Tongue (tissue), 2 donors: ENCODE results near the gene GALNT17. TPM values are rescaled to one million over a fixed set of nuclear protein-coding genes. Genes with fewer than 3 reads are reported as not detected.
"Not testable (repeated sequence)": the region's sequence is repeated elsewhere in the genome, so short reads cannot be mapped to it uniquely, and the experiment has no call there.

Source experiments
- DNase-seq: peaks from one replicate; pipeline ENCODE4 v3.0.0-alpha.2; 2015
- total RNA-seq: library from RNA; depleted of rRNA; stranded (reverse); fragments of >200 nt; gene quantifications from one replicate; pipeline ENCODE4 v1.2.3, GENCODE V29; 2014

The GALNT17 gene
- total RNA-seq, 1 donor from 2014 or later, result 38.0 TPM

DNA sequence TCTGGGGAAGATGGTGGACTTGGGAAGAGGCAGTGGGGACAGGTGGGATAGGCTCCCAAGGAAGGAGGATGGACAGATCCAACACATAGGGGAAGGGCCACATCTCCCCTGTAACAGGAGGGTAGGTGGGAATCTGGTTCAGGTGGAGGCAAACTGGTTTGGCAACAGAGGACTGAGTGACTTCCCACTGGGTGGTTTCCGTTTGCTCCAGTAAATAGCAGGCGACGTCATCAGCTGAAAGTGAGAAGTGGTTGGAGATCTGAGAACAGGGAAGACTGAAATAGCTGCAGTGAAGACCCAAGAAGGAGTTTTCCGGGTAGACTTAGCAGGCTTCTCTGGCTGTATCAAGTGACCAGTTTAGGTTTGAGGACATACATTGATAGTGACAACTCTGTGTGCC, 504.4 kb downstream of the GALNT17 start:
- peak; percentile 66 for DNase-seq

DNA sequence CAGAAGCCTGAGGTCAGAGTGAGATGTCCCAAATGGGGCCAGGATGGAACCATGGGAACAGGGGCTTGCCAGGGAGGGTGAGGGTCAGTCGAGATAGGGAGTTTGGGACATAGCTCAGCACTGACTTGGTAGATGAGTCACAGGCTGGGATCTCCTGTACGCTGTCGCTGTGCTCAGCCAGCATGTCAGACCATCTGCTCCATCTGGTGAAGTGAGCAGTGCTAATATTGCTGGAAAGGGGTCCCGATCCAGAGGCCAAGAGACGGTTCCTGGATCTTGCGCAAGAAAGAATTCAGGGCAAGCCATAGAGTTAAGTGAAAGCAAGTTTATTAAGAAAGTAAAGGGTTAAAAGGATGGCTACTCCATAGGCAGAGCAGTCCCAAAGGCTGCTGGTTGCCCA, 505.6 kb downstream of the GALNT17 start:
- no peak for DNase-seq

DNA sequence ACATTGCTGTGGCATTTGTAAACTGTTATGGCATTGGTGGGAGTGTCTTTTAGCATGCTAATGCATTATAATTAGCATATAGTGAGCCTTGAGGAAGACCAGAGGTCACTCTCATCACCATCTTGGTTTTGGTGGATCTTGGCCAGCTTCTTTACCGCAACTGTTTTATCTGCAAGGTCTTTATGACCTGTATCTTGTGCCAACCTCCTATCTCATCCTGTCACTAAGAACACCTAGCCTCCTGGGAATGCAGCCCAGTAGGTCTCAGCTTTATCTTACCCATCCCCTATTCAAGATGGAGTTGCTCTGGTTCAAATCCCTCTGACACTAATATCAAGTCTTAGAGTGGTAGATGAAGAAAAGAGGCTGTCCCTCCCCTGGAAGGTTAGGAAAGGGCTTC, 506.2 kb downstream of the GALNT17 start:
- no peak for DNase-seq

DNA sequence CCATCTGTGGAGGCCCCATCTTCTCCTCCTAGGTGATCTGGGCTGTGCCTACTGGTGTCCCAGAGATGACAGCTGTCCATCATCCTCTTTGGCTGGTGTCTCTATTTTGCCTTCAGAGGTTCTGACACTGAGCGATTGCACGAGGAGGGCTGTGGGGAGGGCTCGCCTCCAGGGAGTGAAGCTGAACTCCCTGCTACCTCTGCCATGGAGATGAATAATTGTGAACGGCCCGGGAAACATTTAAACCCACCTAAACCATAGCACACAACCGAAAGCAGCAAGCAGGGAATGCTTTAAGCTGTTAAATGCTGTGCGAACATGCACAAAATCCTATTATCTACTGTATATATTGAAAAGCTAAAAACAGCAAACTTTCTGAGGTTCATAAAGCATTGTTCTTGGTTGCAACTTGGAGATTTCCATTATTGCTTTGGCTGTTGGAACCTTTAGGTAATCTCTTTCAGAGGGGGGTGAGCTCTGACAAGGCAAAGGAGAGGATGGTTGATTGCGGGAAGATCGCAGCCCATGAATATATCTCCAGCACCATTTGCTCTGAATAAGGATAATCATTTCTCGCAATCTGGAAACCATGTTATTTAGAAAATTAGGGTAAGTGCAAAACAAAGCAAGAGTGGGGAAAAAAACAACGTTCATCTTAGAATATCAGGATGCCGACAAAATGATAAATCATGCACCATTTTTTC, 507.6 kb downstream of the GALNT17 start:
- no peak for DNase-seq

DNA sequence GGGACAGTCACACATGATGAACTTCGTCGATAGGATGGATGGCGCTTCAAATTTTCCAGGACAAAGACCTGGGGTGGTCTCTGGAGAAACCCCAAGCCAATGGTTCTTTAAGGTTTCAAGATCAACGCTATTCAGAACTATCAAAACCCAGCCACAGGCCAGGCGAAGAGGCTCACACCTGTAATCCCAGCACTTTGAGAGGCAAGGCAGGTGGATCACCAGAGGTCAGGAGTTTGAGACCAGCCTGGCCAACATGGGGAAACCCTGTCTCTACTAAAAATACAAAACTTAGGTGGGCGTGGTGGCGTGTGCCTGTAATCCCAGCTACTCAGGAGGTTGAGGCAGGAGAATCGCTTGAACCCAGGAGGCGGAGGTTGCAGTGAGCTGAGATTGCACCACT, 511.1 kb downstream of the GALNT17 start:
- DNase-seq, result not testable (repeated sequence)

DNA sequence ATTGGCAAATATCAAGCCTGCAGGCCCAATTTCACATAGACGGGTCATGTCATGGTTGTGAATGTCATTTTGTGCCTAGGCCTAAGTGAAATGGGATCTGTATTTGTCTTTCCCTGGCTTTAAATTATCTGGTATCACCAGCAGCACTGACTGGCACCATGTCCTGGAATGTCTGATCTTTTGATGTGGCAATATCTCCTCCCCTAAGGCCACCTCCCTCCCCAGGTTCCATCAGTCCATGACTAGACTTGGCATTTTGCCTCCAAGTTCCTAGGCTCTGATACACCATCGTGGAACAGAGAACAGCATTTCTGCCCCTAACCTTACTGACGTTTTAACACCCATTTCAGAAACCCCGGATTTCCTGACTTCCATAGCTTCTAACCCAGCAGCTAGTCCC, 513.9 kb downstream of the GALNT17 start:
- DNase-seq, result no peak

DNA sequence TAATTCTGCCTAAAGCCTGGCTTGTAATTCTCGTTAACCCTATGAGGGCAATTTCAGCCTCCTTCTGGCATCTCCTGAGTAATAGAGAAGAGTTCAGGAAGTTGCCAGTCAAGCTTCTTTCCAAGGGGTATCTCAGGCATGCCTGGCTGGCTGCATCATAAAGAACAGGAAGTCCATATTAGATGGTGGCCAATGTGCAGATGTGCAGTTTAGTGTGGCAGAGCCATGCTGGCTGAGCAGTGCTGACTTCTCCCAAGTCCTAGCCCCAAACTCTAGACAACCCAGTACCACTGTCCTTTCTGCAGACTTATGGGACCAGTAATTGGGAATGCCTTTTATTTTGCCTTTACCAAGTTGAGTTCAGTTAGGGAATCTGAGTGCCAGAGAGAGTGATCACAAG, 517.9 kb downstream of the GALNT17 start:
- DNase-seq, result no peak

DNA sequence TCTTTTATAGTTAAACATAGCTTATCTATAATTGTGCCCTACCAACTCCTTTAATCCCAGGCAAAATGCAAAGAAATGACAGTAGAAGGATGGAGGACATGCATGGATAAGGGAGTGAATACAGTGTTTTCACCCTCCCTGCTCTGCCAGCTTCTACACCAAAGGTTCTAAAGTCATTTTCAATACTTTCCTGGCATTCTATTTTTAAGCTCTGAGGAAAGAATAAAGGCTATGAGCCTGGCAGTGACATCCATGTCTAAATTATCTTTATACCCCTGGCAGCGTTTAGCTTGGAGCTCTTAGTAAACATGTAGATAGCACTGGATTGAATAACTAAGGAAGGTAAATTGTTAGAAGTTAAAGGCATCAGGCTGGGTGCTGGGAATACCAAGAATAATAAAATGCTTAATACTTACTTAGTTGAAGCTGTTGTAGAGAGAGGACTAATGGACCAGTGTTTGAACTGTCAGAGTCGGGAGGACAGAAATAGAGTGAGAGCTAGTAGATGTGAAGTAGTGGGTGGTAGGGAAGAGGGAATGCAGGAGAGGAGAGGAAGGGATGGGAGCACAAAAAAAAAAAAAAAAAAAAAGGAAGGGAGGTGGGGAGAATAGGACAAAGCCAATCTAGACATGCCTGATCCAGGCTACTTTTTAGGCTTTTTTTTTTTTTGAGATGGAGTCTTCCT, 518.9 kb downstream of the GALNT17 start:
- no peak for DNase-seq

DNA sequence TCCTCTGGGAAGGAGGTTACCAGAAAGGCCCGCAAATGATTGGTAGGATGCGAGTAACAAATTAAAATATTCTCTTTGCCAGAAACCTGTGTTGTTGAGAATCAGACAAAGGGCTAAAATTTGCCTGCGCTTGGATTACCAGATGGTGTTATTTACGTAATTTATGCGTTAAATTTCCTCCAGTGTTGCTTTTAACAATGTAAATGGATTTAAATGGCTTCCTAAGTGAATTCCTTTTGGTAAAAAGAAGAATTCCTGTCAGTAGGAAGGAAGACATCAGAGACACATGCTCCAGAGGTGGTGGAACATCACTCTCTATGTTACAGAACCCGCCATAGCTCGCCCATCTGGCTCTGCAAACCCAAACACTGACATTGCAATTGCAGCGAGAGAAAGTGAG, 520.6 kb downstream of the GALNT17 start:
- no peak for DNase-seq

DNA sequence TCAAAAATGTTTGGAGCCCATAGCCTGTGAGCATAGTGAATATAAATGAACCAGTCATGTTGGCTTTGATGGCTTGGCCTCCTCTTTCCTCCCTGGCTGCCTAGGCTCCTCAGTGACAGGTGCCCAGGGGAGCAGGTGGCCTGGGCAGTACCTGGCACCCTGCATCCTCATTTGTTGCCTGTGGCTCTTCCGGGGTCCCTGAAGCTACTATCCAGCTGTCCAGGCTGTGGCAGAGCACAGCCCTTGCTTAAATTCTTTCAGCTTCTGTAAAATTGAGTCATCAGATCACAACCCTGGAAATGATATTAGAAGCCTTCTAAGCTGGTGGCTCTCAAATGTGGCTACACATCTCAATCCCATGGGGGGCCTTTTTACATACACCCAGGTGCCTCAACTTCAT, 525.4 kb downstream of the GALNT17 start:
- DNase-seq, result no peak

DNA sequence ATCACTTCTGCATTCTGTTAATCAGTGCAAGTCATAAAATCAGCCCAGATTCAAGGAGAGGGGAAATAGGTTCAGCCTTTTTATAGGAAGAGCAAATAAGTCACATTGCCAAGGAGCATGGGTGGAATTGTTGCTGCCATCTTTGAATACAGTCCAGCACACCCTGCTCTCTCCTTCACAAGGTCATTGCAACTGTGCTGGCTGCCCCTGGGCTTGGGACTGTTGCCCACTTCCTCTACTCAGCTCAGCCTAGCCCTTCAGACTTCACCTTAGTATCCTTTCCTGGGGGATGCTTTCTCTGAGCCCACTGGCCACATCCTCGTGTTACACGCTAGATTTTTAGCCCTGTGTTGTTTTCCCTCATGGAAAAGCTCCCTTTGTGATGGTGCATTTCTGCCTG, 527.7 kb downstream of the GALNT17 start:
- no peak for DNase-seq

DNA sequence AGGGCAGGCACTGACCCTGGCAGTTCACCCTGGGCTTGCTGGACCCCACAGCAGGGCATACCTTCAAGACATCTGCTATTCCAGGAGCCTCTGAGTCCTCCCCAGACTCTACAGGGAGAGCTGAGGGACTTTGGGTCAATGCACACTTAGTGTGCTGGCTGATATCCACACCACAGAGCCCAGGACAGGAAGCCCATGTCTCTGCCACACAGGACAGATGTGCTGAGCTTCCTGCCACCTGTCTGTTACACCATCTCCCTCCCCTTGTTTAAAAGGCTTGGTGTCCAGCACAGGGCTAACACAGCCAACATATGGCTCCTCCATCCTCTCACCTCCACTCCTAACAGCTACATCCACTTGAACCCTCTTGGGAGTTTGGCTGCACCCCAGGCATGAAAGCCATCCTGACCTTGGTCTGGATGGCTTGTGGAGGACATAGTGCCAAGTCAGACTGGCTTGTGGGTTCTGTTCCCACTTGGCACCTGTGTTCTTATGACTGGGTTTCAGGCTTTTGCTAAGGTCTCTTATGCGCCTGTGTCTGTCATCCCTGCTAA, 529.8 kb downstream of the GALNT17 start:
- no peak for DNase-seq

DNA sequence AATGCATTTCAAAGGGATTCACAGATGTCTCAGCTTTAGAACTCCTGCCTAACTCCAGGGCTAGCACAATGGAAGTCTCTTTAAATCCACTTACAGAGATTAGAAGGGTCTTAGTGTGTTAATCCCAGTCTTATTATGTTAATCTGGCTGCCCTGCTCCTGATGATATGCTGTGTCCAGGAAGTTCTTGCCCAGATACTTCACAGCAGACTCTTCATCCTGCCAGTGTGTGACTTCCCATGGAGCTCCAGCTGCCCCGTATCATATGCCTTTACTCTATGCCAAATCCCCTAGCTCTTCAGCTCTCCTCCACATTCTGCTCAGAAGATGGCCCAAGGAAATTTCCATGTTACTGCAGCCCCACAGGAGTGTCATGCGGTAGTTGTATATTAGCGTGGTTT, 533.8 kb downstream of the GALNT17 start:
- peak; percentile 25 for DNase-seq

DNA sequence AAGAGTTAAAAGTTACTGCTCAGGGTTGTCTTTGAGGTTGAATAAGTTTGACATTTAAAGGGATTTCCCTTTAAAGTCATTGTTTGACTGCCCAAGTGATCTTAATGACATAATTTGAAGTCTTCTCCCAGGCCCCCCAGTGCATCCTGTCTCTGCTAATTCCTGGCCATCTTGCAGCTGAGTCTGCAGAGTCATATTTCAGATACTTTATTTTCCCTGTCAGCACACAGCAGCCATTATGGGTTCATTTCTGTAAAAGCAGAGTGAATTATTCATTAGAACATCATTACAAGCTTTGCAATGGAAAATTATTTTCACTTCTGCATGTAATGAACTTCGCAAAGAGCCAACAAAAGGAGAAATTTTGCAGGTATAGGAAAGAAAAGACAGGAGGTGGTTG, 536.6 kb downstream of the GALNT17 start:
- no peak for DNase-seq

DNA sequence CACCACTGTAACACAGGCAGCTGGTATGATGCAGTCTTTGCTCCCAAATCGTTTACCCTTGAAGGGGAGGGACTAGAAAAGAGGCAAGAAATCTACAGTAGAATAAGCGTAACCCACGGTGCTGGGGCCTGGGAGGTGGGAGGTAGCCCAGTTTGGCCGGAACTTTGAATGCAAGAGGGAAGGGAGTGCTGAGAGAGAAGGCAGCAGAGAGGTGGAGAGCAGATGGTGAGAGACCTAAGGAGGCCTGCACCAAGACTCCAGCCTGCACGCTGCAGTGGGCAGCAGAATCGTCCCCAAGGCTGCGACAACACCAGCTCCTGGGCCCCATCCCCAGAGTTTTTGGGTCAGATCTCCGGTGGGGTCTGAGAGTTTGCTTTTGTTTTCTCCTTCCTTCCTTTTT, 547.5 kb downstream of the GALNT17 start:
- no peak for DNase-seq

DNA sequence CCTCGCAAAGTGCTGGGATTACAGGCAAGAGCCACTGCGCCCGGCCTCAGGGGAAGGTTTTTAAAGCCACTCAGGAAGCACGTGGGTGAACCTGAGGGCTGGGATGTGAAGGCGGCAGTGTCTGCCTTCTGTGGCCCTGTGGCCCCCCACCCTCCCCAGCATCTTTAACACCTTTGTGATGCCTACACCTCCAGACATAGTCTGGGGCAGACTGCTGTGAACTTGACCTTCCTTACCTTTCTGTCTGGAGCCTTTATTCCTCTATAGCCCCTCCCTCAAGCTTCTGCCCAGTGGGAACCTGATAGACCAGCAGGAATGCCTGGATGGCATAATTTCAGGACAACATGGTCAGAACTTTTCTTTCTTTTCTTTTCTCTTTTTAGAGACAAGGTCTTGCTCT, 550.2 kb downstream of the GALNT17 start:
- no peak for DNase-seq

DNA sequence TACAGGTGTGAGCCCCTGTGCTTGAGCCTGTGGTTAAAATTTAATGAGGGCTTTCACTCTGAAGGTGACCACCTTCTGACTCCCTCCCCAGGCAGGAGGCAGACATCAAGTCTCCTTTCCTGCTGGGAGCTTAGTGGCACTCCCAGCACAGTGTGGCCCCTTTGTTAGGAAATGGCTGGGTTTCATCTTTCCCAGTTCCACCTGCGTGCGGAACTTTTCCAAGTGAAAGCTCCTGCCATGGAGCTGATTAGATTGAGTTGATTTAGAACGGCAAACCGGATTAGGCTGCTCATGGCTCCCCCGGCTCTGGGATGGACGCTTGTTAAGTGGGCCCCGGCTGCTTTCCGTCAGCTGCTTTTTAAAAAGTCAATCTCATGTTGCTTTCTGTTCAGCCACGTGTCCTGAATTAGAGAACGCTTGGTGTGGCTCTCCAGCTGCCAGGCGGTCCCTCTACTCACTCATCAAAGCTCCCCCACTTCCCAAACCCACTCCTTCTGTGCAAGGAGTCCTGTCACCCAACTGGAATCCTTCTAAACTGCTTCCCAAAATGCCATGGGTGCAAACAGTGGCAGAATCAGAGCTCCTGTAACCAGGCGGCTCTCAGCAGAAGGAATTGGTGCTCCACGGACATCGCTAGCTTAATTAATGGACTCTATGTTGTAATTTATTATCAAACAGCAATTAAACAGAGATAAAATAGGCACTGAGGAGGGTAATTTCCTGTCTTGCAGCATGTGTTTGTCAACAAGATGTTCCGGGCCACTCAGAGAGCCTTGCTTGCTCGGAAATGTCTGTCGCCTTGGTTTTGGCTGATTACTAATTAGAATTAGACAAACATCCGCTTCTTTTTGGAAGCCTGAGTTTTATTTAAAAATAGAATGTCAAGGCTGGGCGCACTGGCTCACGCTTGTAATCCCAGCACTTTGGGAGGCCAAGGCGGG, 551.2 kb downstream of the GALNT17 start:
- DNase-seq, result peak; percentile 89

DNA sequence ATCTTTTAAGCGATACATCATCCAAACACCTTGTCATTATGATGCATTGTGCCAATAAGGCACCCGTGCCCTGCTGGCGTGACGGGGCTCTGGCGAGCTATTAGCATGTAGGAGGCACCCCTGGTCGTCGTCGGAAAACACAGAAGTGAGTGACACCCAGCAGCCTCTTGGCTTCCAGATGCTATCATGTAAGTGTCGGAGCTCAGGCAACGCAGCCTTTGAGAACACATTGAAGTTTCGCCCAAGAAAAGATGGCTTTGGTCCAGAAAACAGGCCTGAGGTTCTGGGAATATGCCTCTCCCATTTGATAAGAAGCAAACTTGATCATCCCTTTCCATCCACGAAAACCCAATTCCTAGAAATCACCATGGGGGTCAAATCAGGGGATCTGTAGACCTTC, 555.3 kb downstream of the GALNT17 start:
- no peak for DNase-seq

DNA sequence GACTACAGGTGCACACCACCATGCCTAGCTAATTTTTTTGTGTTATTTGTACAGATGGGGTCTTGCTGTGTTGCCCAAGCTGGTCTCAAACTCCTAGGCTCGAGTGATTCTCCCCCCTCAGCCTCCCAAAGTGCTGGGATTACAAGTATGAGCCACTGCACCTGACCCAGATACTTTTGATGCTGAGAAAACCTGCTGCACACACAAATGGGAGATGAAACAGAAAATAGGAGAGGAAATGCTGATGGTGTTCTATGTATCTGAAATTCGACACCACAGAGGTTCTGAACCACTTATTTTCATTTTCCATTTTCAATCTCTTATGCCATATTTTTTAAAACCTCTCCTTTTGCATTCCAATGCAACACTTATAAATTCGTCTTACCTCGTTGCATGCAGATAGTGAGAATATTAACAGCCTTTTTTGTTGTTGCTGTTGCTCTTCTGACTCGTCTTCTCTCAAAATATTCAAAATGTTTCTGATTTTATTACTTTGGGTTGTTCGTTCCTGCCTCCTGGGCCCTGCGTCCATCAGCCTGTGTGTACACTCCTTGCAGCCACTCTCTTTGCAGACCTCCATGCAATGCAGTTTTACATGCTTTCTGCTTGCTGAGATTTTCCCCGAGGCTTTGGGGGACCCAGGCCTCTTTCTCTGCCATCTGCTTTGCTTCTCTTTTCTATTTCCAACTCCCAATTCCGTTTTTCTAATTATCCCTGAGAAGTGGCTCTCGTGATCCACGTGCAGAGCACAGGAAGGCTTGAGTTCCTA, 556.1 kb downstream of the GALNT17 start:
- DNase-seq, result no peak

DNA sequence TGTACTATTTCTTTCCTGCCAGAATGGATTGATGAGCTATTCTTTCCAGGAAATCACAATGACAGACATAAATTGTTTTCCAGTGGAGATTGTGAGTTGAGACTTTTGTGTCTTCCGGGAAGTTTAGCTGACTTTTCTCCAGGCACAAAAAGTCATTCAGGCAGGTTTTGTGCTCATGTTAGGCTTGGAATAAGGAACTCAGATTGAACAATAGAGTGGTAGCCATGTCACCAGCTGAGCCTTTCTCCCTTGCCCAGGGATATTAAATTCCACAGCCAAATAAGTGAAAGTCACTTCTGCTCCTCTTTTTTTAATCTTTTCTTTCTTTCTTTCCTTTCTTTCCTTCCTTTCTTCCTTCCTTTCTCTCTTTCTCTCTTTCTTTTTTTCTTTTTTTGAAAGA, 559.6 kb downstream of the GALNT17 start:
- no peak for DNase-seq

DNA sequence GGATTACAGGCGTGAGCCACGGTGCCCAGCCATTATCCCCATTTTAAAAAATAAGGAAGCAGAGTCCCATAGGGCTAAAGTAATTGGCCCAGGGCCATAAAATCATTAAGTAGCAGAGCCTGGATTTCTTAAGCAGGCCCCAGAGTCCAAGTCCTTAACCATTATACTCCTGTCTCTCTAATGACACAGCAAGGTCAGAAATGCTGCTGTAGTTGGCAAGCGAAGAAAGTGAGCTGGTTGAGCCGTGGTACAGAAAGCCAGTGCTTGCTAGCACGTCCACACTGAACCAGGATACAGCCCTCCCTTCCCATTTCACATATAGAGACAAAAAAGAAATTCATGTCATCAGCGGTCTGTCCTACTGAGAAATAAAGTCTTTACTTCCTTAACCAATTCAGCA, 562.7 kb downstream of the GALNT17 start:
- no peak for DNase-seq

DNA sequence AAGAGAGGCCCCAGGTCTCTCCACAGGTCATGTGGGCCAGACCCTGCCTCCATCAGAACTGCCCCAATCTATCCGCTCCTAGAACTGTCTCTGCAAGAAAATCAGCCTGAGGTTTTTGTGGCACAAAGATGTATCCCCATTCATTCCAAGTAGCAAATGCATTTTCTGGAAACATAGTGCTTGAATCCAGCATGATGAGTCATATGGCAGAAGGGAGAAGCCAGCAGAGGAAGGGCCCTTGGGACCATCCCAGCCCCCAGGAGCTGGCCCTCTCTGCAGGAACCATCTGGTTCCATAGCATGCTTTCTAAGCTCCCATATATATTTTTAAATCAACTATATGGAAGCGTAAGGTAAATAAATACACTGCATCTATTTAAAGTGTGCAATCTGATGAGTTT, 563.2 kb downstream of the GALNT17 start:
- peak; percentile 38 for DNase-seq
